Occipital lobe (tissue), 2 donors: Measurements from ENCODE around the gene GINS3. TPM values are rescaled to one million over a fixed set of nuclear protein-coding genes. Genes with fewer than 3 reads are reported as not detected.

Source experiments
- DNase-seq: peaks from one replicate; lab custom pipeline; 2025; lab: John Stamatoyannopoulos, UW
- total RNA-seq: library from RNA; depleted of rRNA; stranded (reverse); fragments of >200 nt; gene quantifications from one replicate; pipeline ENCODE4 v1.2.3, GENCODE V29; 2014

GINS3 gene
- total RNA-seq = 2.3 TPM

GRCh38 chr16:58392215-58393137 lies at the start of gene GINS3:
Gene GINS3, plus strand, starts transcription at chr16:58392471. Its CDS starts 131 bp downstream, at chr16:58392602.
- DNase-seq = peak; percentile 83

- DNase-seq = no peak
Observed at GRCh38 chr16:58343562-58343961, 48.7 kb upstream of the GINS3 start.

- no peak for DNase-seq
Observed at GRCh38 chr16:58345574-58346354, 46.5 kb upstream of the GINS3 start.

- no peak for DNase-seq
Observed at GRCh38 chr16:58346831-58347371, 45.4 kb upstream of the GINS3 start.

- no peak for DNase-seq
Observed at GRCh38 chr16:58348986-58349385, 43.3 kb upstream of the GINS3 start.

- DNase-seq = no peak
Observed at GRCh38 chr16:58352690-58353089, 39.6 kb upstream of the GINS3 start.

GRCh38 chr16:58360041-58360634 lies 32.1 kb upstream of the GINS3 start:
- no peak for DNase-seq

- no peak for DNase-seq
Observed at GRCh38 chr16:58361726-58362125, 30.5 kb upstream of the GINS3 start.

- DNase-seq = no peak
Observed at GRCh38 chr16:58363746-58364393, 28.4 kb upstream of the GINS3 start.

GRCh38 chr16:58365623-58366022 lies 26.6 kb upstream of the GINS3 start:
- no peak for DNase-seq

GRCh38 chr16:58366247-58367031 lies 25.8 kb upstream of the GINS3 start:
- DNase-seq = no peak

- no peak for DNase-seq
Observed at GRCh38 chr16:58367252-58367651, 25.0 kb upstream of the GINS3 start.

GRCh38 chr16:58371841-58372240 lies 20.4 kb upstream of the GINS3 start:
- no peak for DNase-seq

GRCh38 chr16:58375386-58375785 lies 16.9 kb upstream of the GINS3 start:
- DNase-seq = no peak

GRCh38 chr16:58377932-58378331 lies 14.3 kb upstream of the GINS3 start:
- DNase-seq = no peak

GRCh38 chr16:58378401-58378800 lies 13.9 kb upstream of the GINS3 start:
- no peak for DNase-seq

GRCh38 chr16:58379736-58380135 lies 12.5 kb upstream of the GINS3 start:
- DNase-seq = no peak

GRCh38 chr16:58381661-58382060 lies 10.6 kb upstream of the GINS3 start:
- DNase-seq = no peak

GRCh38 chr16:58384437-58385055 lies 7.7 kb upstream of the GINS3 start:
- DNase-seq = no peak

GRCh38 chr16:58385218-58385773 lies 7.0 kb upstream of the GINS3 start:
- no peak for DNase-seq
